ENCODE measurements around the gene SAA2. TPM values are rescaled to one million over a fixed set of nuclear protein-coding genes. Genes with fewer than 3 reads are reported as not detected.

Gene SAA2
- total and polyA plus RNA-seq, 4 donors = 6.4 to 27,037 (median 20,582) TPM

- TF ChIP-seq REST (IDR thresholded peaks at IDR 0.05) (peak; percentile 43), SP1 (IDR thresholded peaks at IDR 0.05) (peak; percentile 90), RXRA (IDR thresholded peaks at IDR 0.05) (peak; percentile 86 to 96), TAF1 (conservative IDR thresholded peaks at IDR 0.05) (no peak), HNF4G (IDR thresholded peaks at IDR 0.05) (peak; percentile 60), RAD21 (IDR thresholded peaks at IDR 0.05) (peak; percentile 39 to 51)
These were observed 10.8 kb upstream of the SAA2 start (continued) for GRCh38 chr11:18259259-18259658.

- no peak overlapping the region for H3K27ac ChIP-seq (ENCODE audit: low read depth in 1 of 2, low read length in 2 of 2)
- H3K9me3 ChIP-seq (ENCODE audit: control insufficient read depth in 4 of 4, low read length in 3 of 4) = no peaks in the 10 kb centered on the region
- no peaks in the 10 kb centered on the region for H3K36me3 ChIP-seq (ENCODE audit: control insufficient read depth in 4 of 4, insufficient read depth in 3 of 4, low read depth in 1 of 4, low read length in 3 of 4)
- no peaks in the 10 kb centered on the region for H3K27me3 ChIP-seq (ENCODE audit: control insufficient read depth in 4 of 4, insufficient read depth in 4 of 4, low read length in 3 of 4)
- peaks cover 5 to 23% (median 9%) of the 10 kb centered on the region in 4 donors for H3K4me1 ChIP-seq (ENCODE audit: control insufficient read depth in 4 of 4, insufficient read depth in 4 of 4, low read length in 3 of 4)
- H3K9ac ChIP-seq (ENCODE audit: low read depth in 1 of 2, low read length in 2 of 2) = no peak overlapping the region
- TF ChIP-seq REST (IDR thresholded peaks at IDR 0.05) (no peak), GABPA (IDR thresholded peaks at IDR 0.05 in 1 of 2, conservative IDR thresholded peaks at IDR 0.05 in 1 of 2) (no peak), RXRA (IDR thresholded peaks at IDR 0.05) (no peak), RAD21 (IDR thresholded peaks at IDR 0.05) (no peak), TAF1 (conservative IDR thresholded peaks at IDR 0.05) (no peak), ZBTB33 (IDR thresholded peaks at IDR 0.05) (no peak), HNF4A (conservative IDR thresholded peaks at IDR 0.05) (no peak), CTCF (IDR thresholded peaks at IDR 0.05; ENCODE audit: low read depth, low read length, missing input control) (no peak)
- 86% methylated on average over 2 of the region's 2 CpGs for WGBS
- no peak for DNase-seq (ENCODE audit: low spot score)
- no peak overlapping the region for H3K4me3 ChIP-seq (ENCODE audit: low read depth in 1 of 3, low read length in 3 of 3)
These were observed 6.4 kb upstream of the SAA2 start for GRCh38 chr11:18254781-18255361.

Measured in liver (tissue), 9 donors.